Measurements from ENCODE around the gene ARHGEF26.

The ARHGEF26 gene

DNA sequence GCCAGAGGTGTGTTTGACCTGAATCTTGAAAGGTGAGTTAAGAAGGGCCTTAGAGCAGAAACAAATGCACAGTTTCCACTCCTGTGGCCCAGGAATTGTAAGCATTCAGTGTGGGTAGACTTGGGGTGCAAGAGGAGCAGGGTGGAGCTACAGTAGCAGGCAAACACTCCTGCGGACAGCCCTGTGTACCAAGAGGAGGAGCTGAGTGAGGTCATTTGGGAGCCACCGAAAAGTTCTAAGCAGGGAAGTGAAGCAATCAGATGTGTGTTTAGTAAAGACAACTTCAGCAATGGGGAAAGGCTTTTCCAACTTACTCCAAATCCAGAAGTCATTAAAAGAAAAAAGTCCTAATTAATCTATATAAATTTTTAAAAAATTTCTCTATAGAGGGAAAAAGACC lies 99.3 kb downstream of the ARHGEF26 start:
- Histone ChIP-seq H3K4ac (ENCODE audit: low read depth in 1 of 2, low read length in 2 of 2) (no peak overlapping the region), H3K4me1 (ENCODE audit: control insufficient read depth, insufficient read depth, low read depth, low read length) (no peaks in the 10 kb centered on the region), H3K9ac (ENCODE audit: low read length) (no peak overlapping the region), H2AFZ (ENCODE audit: low read depth, low read length) (no peak overlapping the region), H4K8ac (ENCODE audit: low read length) (no peak overlapping the region), H3K79me1 (replicated peaks; ENCODE audit: low read length, poor library complexity, severe bottlenecking) (no peaks in the 10 kb centered on the region), H3K18ac (ENCODE audit: low read depth in 1 of 2, low read length in 2 of 2) (no peak overlapping the region), H3K23ac (ENCODE audit: low read length in 2 of 2) (no peak overlapping the region), H2BK120ac (ENCODE audit: low read depth, low read length) (no peak overlapping the region), H2BK15ac (ENCODE audit: low read depth, poor library complexity, severe bottlenecking) (no peak overlapping the region), H3K4me2 (ENCODE audit: low read length, poor library complexity, severe bottlenecking) (no peak overlapping the region), H2AK5ac (ENCODE audit: low read length, severe bottlenecking) (no peak overlapping the region), H3K27me3 (ENCODE audit: control insufficient read depth in 1 of 2, insufficient read depth in 1 of 2, low read length in 2 of 2) (no peaks in the 10 kb centered on the region), H4K91ac (ENCODE audit: low read length) (no peak overlapping the region), H3K36me3 (ENCODE audit: control insufficient read depth in 1 of 2, insufficient read depth in 2 of 2, low read depth in 1 of 2, low read length in 2 of 2) (no peaks in the 10 kb centered on the region), H2BK5ac (ENCODE audit: low read depth, low read length, poor library complexity, severe bottlenecking) (no peak overlapping the region), H2BK12ac (ENCODE audit: low read length in 2 of 2) (no peak overlapping the region), H3K9me3 (ENCODE audit: control insufficient read depth, low read length) (no peaks in the 10 kb centered on the region), H3K14ac (ENCODE audit: low read length in 2 of 2) (no peak overlapping the region), H3K4me3 (ENCODE audit: insufficient read depth in 1 of 2, low read depth in 1 of 2, low read length in 2 of 2) (no peak overlapping the region), H3K27ac (ENCODE audit: low read length, poor library complexity, severe bottlenecking) (no peak overlapping the region)
- 93% methylated on average over 1 of the region's 2 CpGs for WGBS
- DNase-seq: no peak

DNA sequence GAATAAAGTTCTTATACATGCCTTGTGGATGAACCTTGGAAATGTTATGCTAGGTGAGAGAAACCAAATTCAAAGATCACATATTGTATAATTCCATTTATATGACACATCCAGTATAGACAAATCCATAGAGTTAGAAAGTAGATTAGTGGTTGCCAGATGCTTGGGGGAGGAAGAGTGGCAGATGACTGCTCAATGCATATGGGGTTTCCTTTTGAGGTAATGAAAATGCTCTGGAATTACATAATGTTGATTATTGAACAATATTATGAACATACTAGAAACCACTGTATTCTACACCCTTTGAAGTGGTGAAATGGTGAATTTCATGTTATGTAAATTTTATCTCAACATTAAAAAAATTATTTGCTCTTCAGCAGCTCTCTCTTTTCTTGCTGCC lies 102.3 kb downstream of the ARHGEF26 start:
- Histone ChIP-seq H3K9ac (ENCODE audit: low read length) (no peak overlapping the region), H2AFZ (ENCODE audit: low read depth, low read length) (no peak overlapping the region), H2BK12ac (ENCODE audit: low read length in 2 of 2) (no peak overlapping the region), H3K4me3 (ENCODE audit: insufficient read depth in 1 of 2, low read depth in 1 of 2, low read length in 2 of 2) (no peak overlapping the region), H3K36me3 (ENCODE audit: control insufficient read depth in 1 of 2, insufficient read depth in 2 of 2, low read depth in 1 of 2, low read length in 2 of 2) (no peaks in the 10 kb centered on the region), H2BK15ac (ENCODE audit: low read depth, poor library complexity, severe bottlenecking) (no peak overlapping the region), H3K14ac (ENCODE audit: low read length in 2 of 2) (no peak overlapping the region), H4K91ac (ENCODE audit: low read length) (no peak overlapping the region), H3K27ac (ENCODE audit: low read length, poor library complexity, severe bottlenecking) (no peak overlapping the region), H3K27me3 (ENCODE audit: control insufficient read depth in 1 of 2, insufficient read depth in 1 of 2, low read length in 2 of 2) (no peaks in the 10 kb centered on the region), H2BK120ac (ENCODE audit: low read depth, low read length) (no peak overlapping the region), H4K8ac (ENCODE audit: low read length) (no peak overlapping the region), H2BK5ac (ENCODE audit: low read depth, low read length, poor library complexity, severe bottlenecking) (no peak overlapping the region), H3K4me1 (ENCODE audit: control insufficient read depth, insufficient read depth, low read depth, low read length) (no peaks in the 10 kb centered on the region), H3K4me2 (ENCODE audit: low read length, poor library complexity, severe bottlenecking) (no peak overlapping the region), H2AK5ac (ENCODE audit: low read length, severe bottlenecking) (no peak overlapping the region), H3K9me3 (ENCODE audit: control insufficient read depth, low read length) (no peaks in the 10 kb centered on the region), H3K18ac (ENCODE audit: low read depth in 1 of 2, low read length in 2 of 2) (no peak overlapping the region), H3K23ac (ENCODE audit: low read length in 2 of 2) (no peak overlapping the region), H3K79me1 (replicated peaks; ENCODE audit: low read length, poor library complexity, severe bottlenecking) (no peaks in the 10 kb centered on the region), H3K4ac (ENCODE audit: low read depth in 1 of 2, low read length in 2 of 2) (no peak overlapping the region)
- DNase-seq: no peak

DNA sequence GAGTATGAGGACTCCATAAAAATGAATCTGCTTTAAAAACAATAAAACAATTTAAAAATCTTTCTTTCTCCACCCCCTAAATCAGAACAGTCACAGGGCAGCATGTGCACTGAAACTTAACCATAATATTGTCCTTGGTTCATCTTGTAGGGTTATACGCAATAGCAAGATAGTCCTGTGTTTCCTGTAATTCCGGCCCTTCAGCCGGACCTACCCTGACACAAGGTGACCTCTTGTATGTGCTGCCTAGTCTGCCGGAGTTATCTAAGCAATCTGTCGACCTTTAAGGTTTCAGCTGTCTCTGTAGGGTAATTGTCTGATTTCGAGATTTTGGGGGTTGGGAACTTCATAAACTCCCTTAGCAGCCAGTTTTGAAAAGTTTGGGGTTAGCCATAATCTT lies 103.2 kb downstream of the ARHGEF26 start:
- no peak overlapping the region for H2BK15ac ChIP-seq (ENCODE audit: low read depth, poor library complexity, severe bottlenecking)
- H3K4me3 ChIP-seq (ENCODE audit: insufficient read depth in 1 of 2, low read depth in 1 of 2, low read length in 2 of 2): no peak overlapping the region
- no peak overlapping the region for H3K4me2 ChIP-seq (ENCODE audit: low read length, poor library complexity, severe bottlenecking)
- no peak for DNase-seq
- H3K27ac ChIP-seq (ENCODE audit: low read length, poor library complexity, severe bottlenecking): no peak overlapping the region
- H2BK120ac ChIP-seq (ENCODE audit: low read depth, low read length): no peak overlapping the region
- WGBS: 44% methylated on average over 6 of the region's 6 CpGs
- H3K23ac ChIP-seq (ENCODE audit: low read length in 2 of 2): no peak overlapping the region
- no peaks in the 10 kb centered on the region for H3K27me3 ChIP-seq (ENCODE audit: control insufficient read depth in 1 of 2, insufficient read depth in 1 of 2, low read length in 2 of 2)
- no peak overlapping the region for H3K4ac ChIP-seq (ENCODE audit: low read depth in 1 of 2, low read length in 2 of 2)
- H3K79me1 ChIP-seq (replicated peaks; ENCODE audit: low read length, poor library complexity, severe bottlenecking): no peaks in the 10 kb centered on the region
- no peak overlapping the region for H3K14ac ChIP-seq (ENCODE audit: low read length in 2 of 2)
- no peak overlapping the region for H3K18ac ChIP-seq (ENCODE audit: low read depth in 1 of 2, low read length in 2 of 2)
- H3K9ac ChIP-seq (ENCODE audit: low read length): no peak overlapping the region
- no peak overlapping the region for H4K91ac ChIP-seq (ENCODE audit: low read length)
- peaks cover 5% of the 10 kb centered on the region for H3K4me1 ChIP-seq (ENCODE audit: control insufficient read depth, insufficient read depth, low read depth, low read length)
- no peaks in the 10 kb centered on the region for H3K36me3 ChIP-seq (ENCODE audit: control insufficient read depth in 1 of 2, insufficient read depth in 2 of 2, low read depth in 1 of 2, low read length in 2 of 2)
- no peak overlapping the region for H2BK5ac ChIP-seq (ENCODE audit: low read depth, low read length, poor library complexity, severe bottlenecking)
- no peak overlapping the region for H2BK12ac ChIP-seq (ENCODE audit: low read length in 2 of 2)
- no peak overlapping the region for H4K8ac ChIP-seq (ENCODE audit: low read length)
- no peak overlapping the region for H2AFZ ChIP-seq (ENCODE audit: low read depth, low read length)
- no peaks in the 10 kb centered on the region for H3K9me3 ChIP-seq (ENCODE audit: control insufficient read depth, low read length)
- H2AK5ac ChIP-seq (ENCODE audit: low read length, severe bottlenecking): no peak overlapping the region

DNA sequence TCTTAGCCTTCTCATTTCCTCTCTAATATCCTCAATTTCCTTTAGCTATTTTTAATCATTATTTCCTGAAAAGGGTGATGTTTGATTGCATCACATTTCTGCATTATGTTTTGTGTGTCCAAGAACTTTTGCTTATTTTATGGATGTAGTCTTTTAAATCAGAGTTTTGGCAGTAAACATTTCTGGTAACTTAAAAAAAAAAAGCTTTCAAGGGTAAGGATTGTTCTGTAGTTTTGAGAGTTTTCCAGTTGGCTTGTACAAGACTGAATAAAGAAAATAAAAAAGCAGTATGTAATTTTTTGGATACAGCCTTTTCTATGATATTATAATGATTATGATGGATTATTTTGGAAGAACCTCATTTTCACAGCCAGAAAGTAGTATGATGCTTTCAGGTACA lies 103.7 kb downstream of the ARHGEF26 start:
- H2BK15ac ChIP-seq (ENCODE audit: low read depth, poor library complexity, severe bottlenecking): no peak overlapping the region
- H2BK5ac ChIP-seq (ENCODE audit: low read depth, low read length, poor library complexity, severe bottlenecking): no peak overlapping the region
- no peaks in the 10 kb centered on the region for H3K36me3 ChIP-seq (ENCODE audit: control insufficient read depth in 1 of 2, insufficient read depth in 2 of 2, low read depth in 1 of 2, low read length in 2 of 2)
- no peaks in the 10 kb centered on the region for H3K27me3 ChIP-seq (ENCODE audit: control insufficient read depth in 1 of 2, insufficient read depth in 1 of 2, low read length in 2 of 2)
- no peak overlapping the region for H3K4ac ChIP-seq (ENCODE audit: low read depth in 1 of 2, low read length in 2 of 2)
- no peak overlapping the region for H3K27ac ChIP-seq (ENCODE audit: low read length, poor library complexity, severe bottlenecking)
- H2AFZ ChIP-seq (ENCODE audit: low read depth, low read length): no peak overlapping the region
- no peak overlapping the region for H3K4me2 ChIP-seq (ENCODE audit: low read length, poor library complexity, severe bottlenecking)
- H3K9ac ChIP-seq (ENCODE audit: low read length): no peak overlapping the region
- no peak overlapping the region for H3K23ac ChIP-seq (ENCODE audit: low read length in 2 of 2)
- H3K79me1 ChIP-seq (replicated peaks; ENCODE audit: low read length, poor library complexity, severe bottlenecking): no peaks in the 10 kb centered on the region
- H2AK5ac ChIP-seq (ENCODE audit: low read length, severe bottlenecking): no peak overlapping the region
- no peak overlapping the region for H4K91ac ChIP-seq (ENCODE audit: low read length)
- H4K8ac ChIP-seq (ENCODE audit: low read length): no peak overlapping the region
- no peak overlapping the region for H3K18ac ChIP-seq (ENCODE audit: low read depth in 1 of 2, low read length in 2 of 2)
- no peak overlapping the region for H2BK120ac ChIP-seq (ENCODE audit: low read depth, low read length)
- H3K4me3 ChIP-seq (ENCODE audit: insufficient read depth in 1 of 2, low read depth in 1 of 2, low read length in 2 of 2): no peak overlapping the region
- H3K9me3 ChIP-seq (ENCODE audit: control insufficient read depth, low read length): no peaks in the 10 kb centered on the region
- H3K4me1 ChIP-seq (ENCODE audit: control insufficient read depth, insufficient read depth, low read depth, low read length): peaks cover 5% of the 10 kb centered on the region
- H2BK12ac ChIP-seq (ENCODE audit: low read length in 2 of 2): no peak overlapping the region
- DNase-seq: no peak
- H3K14ac ChIP-seq (ENCODE audit: low read length in 2 of 2): no peak overlapping the region

Measured in mesenchymal stem cell (in vitro differentiated cells and primary cell).